PFSK-1 (cell line): ENCODE results near the gene RCSD1.

Experiments
- FOXP2 ChIP-seq: optimal IDR thresholded peaks from 2 replicates; pipeline ENCODE3; 2011; ENCODE audit warnings: borderline replicate concordance, control low read depth, inconsistent platforms; ENCODE audit not compliant: insufficient read depth; ENCODE audit errors: extremely low read length, extremely low read depth
- POLR2AphosphoS5 ChIP-seq: IDR thresholded peaks from 2 replicates; pipeline ENCODE4 v1.6.1; 2012; ENCODE audit warnings: low read depth, mild to moderate bottlenecking, control low read depth, low read length, moderate library complexity
- REST ChIP-seq, 2 experiments: IDR thresholded peaks; 2 replicates each; pipeline versions ENCODE4 v1.6.1 to v1.8.0; 2011 to 2012; ENCODE audit warnings: low read depth in 2 of 2, low read length in 2 of 2, control low read depth in 1 of 2, inconsistent platforms in 1 of 2, mild to moderate bottlenecking in 1 of 2, moderate library complexity in 1 of 2; ENCODE audit not compliant: insufficient read depth in 1 of 2
- SIN3A ChIP-seq: IDR thresholded peaks from 2 replicates; pipeline ENCODE4 v1.6.1; 2012; ENCODE audit warnings: mild to moderate bottlenecking, low read length, moderate library complexity, borderline replicate concordance; ENCODE audit not compliant: insufficient read depth
- TAF1 ChIP-seq: IDR thresholded peaks from 2 replicates; pipeline ENCODE4 v1.6.1; 2012; ENCODE audit warnings: low read length, control low read depth, borderline replicate concordance; ENCODE audit not compliant: insufficient read depth

RCSD1 gene

GRCh38 chr1:167631386-167631935 is 1.4 kb downstream of the RCSD1 start:
- TF ChIP-seq FOXP2 (no peak), TAF1 (no peak), POLR2AphosphoS5 (no peak)

- no peak for TF ChIP-seq FOXP2
- no peak for TF ChIP-seq TAF1
- no peak for TF ChIP-seq REST (IDR thresholded peaks at IDR 0.05; ENCODE audit: insufficient read depth in 1 of 2, low read depth in 2 of 2, low read length in 2 of 2)
- TF ChIP-seq POLR2AphosphoS5, result no peak
- TF ChIP-seq SIN3A, result no peak
Observed at GRCh38 chr1:167631936-167632614, 2.0 kb downstream of the RCSD1 start.

- TF ChIP-seq REST (IDR thresholded peaks at IDR 0.05; ENCODE audit: insufficient read depth in 1 of 2, low read depth in 2 of 2, low read length in 2 of 2) (no peak), SIN3A (no peak), FOXP2 (no peak), POLR2AphosphoS5 (no peak), TAF1 (no peak)
Observed at GRCh38 chr1:167633258-167633944, 3.4 kb downstream of the RCSD1 start.

GRCh38 chr1:167634435-167634834 is 4.4 kb downstream of the RCSD1 start:
- no peak for TF ChIP-seq REST (IDR thresholded peaks at IDR 0.05; ENCODE audit: insufficient read depth in 1 of 2, low read depth in 2 of 2, low read length in 2 of 2)
- TF ChIP-seq FOXP2, result no peak
- TF ChIP-seq TAF1, result no peak
- TF ChIP-seq POLR2AphosphoS5, result no peak
- no peak for TF ChIP-seq SIN3A

GRCh38 chr1:167635156-167635648 is 5.2 kb downstream of the RCSD1 start:
- no peak for TF ChIP-seq POLR2AphosphoS5
- no peak for TF ChIP-seq FOXP2
- no peak for TF ChIP-seq SIN3A
- no peak for TF ChIP-seq REST (IDR thresholded peaks at IDR 0.05; ENCODE audit: insufficient read depth in 1 of 2, low read depth in 2 of 2, low read length in 2 of 2)
- TF ChIP-seq TAF1, result no peak
